ENCODE results near the gene HLA-F.
A peak's percentile ranks its signal among the peaks of the same experiment; 100 is the strongest.

The HLA-F gene

DNA sequence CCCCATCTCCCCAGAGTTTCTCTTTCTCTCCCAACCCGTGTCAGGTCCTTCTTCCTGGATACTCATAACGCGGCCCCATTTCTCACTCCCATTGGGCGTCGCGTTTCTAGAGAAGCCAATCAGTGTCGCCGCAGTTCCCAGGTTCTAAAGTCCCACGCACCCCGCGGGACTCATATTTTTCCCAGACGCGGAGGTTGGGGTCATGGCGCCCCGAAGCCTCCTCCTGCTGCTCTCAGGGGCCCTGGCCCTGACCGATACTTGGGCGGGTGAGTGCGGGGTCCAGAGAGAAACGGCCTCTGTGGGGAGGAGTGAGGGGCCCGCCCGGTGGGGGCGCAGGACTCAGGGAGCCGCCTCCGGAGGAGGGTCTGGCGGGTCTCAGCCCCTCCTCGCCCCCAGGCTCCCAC, at the start of gene HLA-F:
TSS of gene HLA-F (plus strand) at position 173 of the 404 bp plus-strand sequence. CDS start at position 203, 30 bp downstream.
- no peaks in the 10 kb centered on the region for H3K9me3 ChIP-seq (ENCODE audit: control insufficient read depth, insufficient read depth, low read depth, low read length)
- peak; percentile 75 for TF ChIP-seq ZNF335 (tag by site-specific recombination; conservative IDR thresholded peaks at IDR 0.05)
- TF ChIP-seq ZBTB20 (tag by site-specific recombination; IDR thresholded peaks at IDR 0.05): peak; percentile 78
- peak; percentile 47; the same call in 1 of the 2 replicates for TF ChIP-seq ZNF341 (tag by site-specific recombination; IDR thresholded peaks at IDR 0.05; ENCODE audit: low read depth)
- no peak for TF ChIP-seq ZNF311 (tag by site-specific recombination; IDR thresholded peaks at IDR 0.05; ENCODE audit: borderline replicate concordance)
- TF ChIP-seq GLI2 (tag by site-specific recombination; IDR thresholded peaks at IDR 0.05; ENCODE audit: borderline replicate concordance, low read depth): no peak
- TF ChIP-seq SP2 (tag by site-specific recombination; IDR thresholded peaks at IDR 0.05): peak; percentile 74
- TF ChIP-seq ZSCAN23 (tag by site-specific recombination; IDR thresholded peaks at IDR 0.05): no peak
- peak; percentile 88 for TF ChIP-seq ZFHX2 (tag by site-specific recombination; conservative IDR thresholded peaks at IDR 0.05)
- TF ChIP-seq ZEB2 (tag by site-specific recombination; IDR thresholded peaks at IDR 0.05): peak; percentile 47; the same call in 1 of the 2 replicates
- peak; percentile 73 for TF ChIP-seq ZNF76 (tag by site-specific recombination; IDR thresholded peaks at IDR 0.05; ENCODE audit: borderline replicate concordance, low read depth)
- TF ChIP-seq, protein P1, sequence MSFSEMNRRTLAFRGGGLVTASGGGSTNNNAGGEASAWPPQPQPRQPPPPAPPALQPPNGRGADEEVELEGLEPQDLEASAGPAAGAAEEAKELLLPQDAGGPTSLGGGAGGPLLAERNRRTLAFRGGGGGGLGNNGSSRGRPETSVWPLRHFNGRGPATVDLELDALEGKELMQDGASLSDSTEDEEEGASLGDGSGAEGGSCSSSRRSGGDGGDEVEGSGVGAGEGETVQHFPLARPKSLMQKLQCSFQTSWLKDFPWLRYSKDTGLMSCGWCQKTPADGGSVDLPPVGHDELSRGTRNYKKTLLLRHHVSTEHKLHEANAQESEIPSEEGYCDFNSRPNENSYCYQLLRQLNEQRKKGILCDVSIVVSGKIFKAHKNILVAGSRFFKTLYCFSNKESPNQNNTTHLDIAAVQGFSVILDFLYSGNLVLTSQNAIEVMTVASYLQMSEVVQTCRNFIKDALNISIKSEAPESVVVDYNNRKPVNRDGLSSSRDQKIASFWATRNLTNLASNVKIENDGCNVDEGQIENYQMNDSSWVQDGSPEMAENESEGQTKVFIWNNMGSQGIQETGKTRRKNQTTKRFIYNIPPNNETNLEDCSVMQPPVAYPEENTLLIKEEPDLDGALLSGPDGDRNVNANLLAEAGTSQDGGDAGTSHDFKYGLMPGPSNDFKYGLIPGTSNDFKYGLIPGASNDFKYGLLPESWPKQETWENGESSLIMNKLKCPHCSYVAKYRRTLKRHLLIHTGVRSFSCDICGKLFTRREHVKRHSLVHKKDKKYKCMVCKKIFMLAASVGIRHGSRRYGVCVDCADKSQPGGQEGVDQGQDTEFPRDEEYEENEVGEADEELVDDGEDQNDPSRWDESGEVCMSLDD (tag by site-specific recombination; IDR thresholded peaks at IDR 0.05): peak; percentile 88
- peak; percentile 78 for TF ChIP-seq EGR2 (tag by site-specific recombination; IDR thresholded peaks at IDR 0.05; ENCODE audit: low read depth)
- TF ChIP-seq ZXDB (tag by site-specific recombination; IDR thresholded peaks at IDR 0.05): 0 out of 2 replicates have a peak, but pooled peaks have one; percentile 34
- TF ChIP-seq, protein P2, sequence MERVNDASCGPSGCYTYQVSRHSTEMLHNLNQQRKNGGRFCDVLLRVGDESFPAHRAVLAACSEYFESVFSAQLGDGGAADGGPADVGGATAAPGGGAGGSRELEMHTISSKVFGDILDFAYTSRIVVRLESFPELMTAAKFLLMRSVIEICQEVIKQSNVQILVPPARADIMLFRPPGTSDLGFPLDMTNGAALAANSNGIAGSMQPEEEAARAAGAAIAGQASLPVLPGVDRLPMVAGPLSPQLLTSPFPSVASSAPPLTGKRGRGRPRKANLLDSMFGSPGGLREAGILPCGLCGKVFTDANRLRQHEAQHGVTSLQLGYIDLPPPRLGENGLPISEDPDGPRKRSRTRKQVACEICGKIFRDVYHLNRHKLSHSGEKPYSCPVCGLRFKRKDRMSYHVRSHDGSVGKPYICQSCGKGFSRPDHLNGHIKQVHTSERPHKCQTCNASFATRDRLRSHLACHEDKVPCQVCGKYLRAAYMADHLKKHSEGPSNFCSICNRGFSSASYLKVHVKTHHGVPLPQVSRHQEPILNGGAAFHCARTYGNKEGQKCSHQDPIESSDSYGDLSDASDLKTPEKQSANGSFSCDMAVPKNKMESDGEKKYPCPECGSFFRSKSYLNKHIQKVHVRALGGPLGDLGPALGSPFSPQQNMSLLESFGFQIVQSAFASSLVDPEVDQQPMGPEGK (tag by site-specific recombination; IDR thresholded peaks at IDR 0.05): peak; percentile 66; the same call in 1 of the 2 replicates
- peak within 1 kb of the TSS; percentile 48 for H3K4me3 ChIP-seq (ENCODE audit: low read depth, low read length)
- H3K4me1 ChIP-seq (ENCODE audit: control insufficient read depth, insufficient read depth, low read length): no peaks in the 10 kb centered on the region; the same call in 1 of the 2 replicates
- H3K36me3 ChIP-seq (ENCODE audit: control insufficient read depth in 2 of 2, insufficient read depth in 1 of 2, low read length in 2 of 2): peaks cover 11 to 39% of the 10 kb centered on the region in 2 experiments; a peak in 2 of 3 replicates
- ChIA-PET POLR2A (no interaction called here), CTCF (interaction anchor here (0.7 kb wide), 1 partner anchor 138 kb away, joined by 3 read pairs; no protein-coding TSS in a partner anchor)
- H3K27ac ChIP-seq (ENCODE audit: extremely low read depth, low read depth, low read length): peak within 1 kb of the TSS; percentile 73; the same call in 1 of the 2 replicates

DNA sequence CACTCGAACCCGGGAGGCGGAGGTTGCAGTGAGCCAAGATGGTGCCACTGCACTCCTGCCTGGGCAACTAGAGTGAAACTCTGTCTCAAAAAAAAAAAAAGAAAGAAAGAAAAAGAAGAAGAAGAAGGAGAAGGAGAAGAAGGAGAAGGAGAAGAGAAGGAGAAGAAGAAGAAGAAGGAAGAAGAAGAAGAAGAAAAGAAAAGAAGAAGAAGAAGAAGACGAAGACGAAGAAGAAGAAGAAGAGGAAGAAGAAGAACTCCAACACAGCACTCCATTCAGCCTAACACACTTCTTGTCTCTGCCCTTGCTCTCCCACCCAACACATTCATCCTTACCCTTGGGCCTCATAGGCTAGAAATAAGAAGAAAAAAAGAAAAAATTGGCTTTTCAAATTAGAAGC, 49.2 kb upstream of the HLA-F start:
- POLR2A ChIA-PET: no interaction called here
- H3K4me3 ChIP-seq (ENCODE audit: low read depth, low read length): no peak overlapping the region
- no peaks in the 10 kb centered on the region for H3K36me3 ChIP-seq (ENCODE audit: control insufficient read depth in 2 of 2, insufficient read depth in 1 of 2, low read length in 2 of 2)
- H3K4me1 ChIP-seq (ENCODE audit: control insufficient read depth, insufficient read depth, low read length): no peaks in the 10 kb centered on the region
- CTCF ChIA-PET: interaction anchor here (0.8 to 4.2 kb wide), 4 partner anchors 20 to 28 kb away, joined by 3 to 15 read pairs (median 8); no protein-coding TSS in a partner anchor
- H3K9me3 ChIP-seq (ENCODE audit: control insufficient read depth, insufficient read depth, low read depth, low read length): no peaks in the 10 kb centered on the region
- no peak overlapping the region for H3K27ac ChIP-seq (ENCODE audit: extremely low read depth, low read depth, low read length)
- TF ChIP-seq SCRT1 (tag by site-specific recombination; IDR thresholded peaks at IDR 0.05; ENCODE audit: borderline replicate concordance): no peak
- TF ChIP-seq, protein P3, sequence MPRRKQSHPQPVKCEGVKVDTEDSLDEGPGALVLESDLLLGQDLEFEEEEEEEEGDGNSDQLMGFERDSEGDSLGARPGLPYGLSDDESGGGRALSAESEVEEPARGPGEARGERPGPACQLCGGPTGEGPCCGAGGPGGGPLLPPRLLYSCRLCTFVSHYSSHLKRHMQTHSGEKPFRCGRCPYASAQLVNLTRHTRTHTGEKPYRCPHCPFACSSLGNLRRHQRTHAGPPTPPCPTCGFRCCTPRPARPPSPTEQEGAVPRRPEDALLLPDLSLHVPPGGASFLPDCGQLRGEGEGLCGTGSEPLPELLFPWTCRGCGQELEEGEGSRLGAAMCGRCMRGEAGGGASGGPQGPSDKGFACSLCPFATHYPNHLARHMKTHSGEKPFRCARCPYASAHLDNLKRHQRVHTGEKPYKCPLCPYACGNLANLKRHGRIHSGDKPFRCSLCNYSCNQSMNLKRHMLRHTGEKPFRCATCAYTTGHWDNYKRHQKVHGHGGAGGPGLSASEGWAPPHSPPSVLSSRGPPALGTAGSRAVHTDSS (tag by site-specific recombination; IDR thresholded peaks at IDR 0.05): peak; percentile 66; the same call in 1 of the 2 replicates
